LHCN-M2 (cell line): ENCODE results near the gene ITPR3. TPM values are rescaled to one million over a fixed set of nuclear protein-coding genes. Genes with fewer than 3 reads are reported as not detected.

Experiments
- DNase-seq: peaks from one replicate; pipeline ENCODE4 v3.0.0-alpha.2; 2012; ENCODE audit warnings: low read depth
- total RNA-seq: library from RNA; depleted of rRNA; stranded (reverse); fragments of >200 nt; gene quantifications from 2 replicates; pipeline ENCODE4 v1.2.3, GENCODE V29; 2014

The ITPR3 gene
- total RNA-seq, 1 experiment from 2014 or later, result 50.1 TPM

DNA sequence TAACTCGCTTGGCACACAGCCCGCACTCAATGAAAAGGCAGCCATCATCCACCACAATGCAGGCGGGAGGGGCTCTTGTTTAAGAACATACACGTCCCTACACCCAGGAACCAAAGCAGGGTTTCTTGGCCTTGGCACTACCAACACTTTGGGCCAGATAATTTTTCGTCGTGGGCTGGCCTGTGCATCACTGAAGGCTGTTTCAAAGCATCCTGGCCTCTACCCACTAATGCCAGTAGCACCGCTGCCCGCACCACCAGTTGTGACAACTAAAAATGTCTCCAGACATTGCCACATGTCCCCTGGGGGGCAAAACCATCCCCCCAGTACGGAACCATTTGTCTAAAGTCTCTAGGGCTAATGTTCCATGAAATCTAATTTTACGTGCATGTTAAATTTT lies 77.4 kb downstream of the ITPR3 start:
- DNase-seq, result no peak

DNA sequence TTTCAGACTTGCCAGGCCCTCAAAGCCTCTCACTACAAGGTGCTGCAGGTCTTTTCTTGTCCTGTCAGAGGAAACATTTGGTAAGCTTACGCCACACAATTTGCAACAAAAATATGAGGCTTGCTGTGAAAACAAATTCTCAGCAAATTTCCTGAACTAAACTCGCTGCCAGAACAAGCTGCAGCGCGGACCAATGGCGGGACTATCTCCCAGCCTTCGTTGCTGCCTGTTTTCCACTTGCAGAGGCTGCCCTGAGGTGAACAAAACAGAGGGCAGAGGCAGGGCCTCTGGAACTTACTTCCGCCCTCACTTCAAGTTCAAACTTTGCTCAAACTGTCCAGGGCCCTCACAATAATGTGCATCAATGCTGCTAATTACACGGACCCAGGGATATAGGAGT lies 78.0 kb downstream of the ITPR3 start:
- DNase-seq, result no peak

DNA sequence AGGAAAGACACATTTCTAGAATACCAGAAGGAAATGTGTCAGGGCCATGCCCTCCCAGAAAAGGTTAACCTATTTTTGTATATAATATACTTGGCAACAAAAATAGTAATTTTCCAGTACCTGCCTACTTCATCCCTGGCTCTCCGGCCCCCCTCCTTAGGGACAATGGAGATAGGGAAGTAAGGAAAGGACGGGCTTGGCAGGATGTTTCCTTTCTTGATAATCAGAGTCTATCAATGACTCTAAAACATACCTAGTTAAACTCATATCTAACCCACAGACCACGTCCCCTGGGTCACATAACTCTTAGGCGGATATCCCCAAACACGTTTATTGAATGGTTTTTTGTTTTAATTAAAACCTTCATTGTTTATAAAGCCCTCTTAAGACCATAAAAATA lies 78.6 kb downstream of the ITPR3 start:
- DNase-seq, result no peak

DNA sequence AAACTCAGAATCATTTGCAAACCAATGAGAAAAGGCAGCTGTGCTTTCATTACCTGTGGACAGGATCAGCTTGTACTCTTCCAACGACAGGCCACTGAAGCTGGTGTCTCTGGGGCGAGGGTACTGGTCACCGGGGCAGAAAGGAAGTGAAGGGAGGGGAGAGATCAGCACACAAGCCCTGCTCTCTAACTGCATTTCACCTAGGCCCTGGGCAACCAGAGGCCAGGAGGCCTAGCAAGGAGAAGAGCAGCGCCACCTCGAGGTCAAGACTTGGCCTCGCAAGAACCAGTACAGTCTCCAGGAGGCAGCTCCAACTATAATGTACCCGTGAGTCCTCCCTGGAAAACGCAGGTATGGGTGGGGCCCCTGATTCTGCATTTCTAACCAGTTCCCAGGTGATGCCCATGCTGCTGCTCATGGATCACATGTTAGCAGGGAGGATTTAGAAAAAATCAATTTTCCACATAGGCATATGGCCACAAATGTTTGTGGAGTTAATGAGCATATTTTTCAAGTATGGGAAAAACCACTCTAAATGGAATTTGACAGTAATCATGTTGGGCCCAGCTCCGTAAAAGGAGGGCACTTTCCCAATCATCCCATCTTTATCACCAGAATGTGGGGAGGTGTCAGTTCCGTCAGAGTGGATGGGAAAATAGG lies 79.4 kb downstream of the ITPR3 start:
- peak; percentile 70 for DNase-seq

DNA sequence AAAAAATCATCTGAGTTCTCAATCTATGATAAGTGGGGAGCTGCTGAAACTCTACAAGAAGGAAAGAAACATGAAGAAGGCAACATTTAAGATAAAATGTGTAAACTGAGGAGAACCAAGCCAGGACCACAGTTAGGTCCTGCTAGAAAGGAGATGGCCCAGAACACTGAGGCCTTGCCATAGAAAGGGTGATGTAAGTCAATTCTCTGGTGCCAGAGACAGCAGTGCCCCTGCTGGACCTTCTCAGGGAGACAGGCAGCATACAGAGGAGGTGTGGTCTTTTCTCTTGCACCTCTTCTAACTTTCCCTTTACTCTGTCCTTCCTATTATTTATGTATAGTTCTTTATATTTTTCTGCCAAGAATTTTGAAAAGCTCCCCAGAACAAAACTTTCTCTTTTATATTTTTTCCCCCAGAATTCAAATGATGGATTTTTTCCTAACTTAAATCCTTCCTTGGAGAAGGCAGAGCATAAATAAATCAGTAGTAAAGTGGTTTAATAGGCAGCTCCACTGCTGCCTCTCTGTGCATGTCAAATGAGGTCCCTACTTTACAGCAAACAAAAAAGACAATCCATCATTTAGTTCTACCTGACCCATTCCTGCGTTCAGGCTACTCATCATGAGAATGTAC lies 81.3 kb downstream of the ITPR3 start:
- DNase-seq, result peak; percentile 54

DNA sequence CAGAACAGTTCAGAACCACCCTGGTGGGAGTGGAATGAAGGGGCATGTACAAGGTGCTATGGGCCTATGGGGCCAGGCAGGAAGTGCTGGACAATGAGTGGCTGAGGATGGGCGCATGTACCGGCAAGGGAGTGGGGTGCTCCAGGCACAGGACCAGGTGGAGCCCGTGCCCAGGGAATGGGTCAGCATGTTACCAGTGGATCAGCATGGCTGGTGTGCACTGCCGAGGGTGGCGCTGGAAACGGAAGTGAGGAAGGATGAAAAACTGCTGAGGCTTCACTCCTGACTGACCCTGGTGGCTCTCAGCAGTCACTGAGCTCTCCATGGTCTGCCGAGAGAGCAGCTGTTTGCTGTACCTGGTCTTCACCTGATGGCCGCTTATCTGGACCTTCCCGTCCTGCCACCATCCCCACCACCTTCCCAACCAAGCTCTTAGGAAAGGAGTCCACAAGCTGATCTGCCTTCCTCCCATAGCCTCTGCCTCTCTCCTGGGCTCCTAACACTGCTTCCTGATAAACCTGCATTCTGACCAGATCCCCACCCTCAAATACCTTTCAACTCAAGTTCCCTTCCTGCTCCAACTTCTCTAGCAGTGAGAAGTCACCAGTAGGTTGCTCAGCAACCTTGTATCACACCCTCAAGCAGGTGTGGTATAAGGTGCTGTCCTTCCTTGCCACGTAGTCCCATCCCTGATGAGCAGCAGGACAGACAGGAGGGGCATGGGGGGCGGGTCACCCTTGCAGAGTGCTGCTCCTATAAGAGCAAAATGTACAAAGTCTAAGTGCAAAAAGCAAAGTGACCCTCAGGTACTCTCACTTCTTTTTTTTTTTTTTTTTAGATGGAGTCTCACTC lies 83.3 kb downstream of the ITPR3 start:
- no peak for DNase-seq

DNA sequence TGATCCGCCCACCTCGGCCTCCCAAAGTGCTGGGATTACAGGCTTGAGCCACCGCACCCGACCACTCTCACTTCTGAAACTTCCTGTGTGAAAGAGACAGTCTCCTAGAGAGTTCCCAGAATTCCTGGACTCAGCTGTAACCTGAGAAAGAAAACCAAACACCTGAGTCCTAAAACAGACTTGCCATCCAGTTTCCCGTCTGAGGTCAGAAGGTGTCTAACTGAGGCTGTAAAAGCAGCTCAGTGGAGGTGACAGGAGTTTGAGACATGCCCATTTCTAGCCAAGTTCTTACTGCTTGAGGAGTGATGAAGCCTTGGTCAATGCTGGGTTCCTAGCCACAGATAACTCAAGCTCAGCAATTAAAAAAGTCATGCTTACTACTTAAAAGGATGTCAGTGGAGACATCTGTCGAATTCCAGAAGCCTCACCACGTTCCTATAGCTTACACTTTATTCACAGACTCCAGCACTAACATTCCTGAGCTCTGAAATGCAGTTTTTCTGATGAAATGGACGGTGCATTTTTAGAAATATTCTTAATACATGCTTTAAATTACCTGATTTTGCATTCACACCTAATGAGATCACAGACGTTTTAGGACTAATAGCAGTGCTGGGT lies 84.3 kb downstream of the ITPR3 start:
- no peak for DNase-seq

DNA sequence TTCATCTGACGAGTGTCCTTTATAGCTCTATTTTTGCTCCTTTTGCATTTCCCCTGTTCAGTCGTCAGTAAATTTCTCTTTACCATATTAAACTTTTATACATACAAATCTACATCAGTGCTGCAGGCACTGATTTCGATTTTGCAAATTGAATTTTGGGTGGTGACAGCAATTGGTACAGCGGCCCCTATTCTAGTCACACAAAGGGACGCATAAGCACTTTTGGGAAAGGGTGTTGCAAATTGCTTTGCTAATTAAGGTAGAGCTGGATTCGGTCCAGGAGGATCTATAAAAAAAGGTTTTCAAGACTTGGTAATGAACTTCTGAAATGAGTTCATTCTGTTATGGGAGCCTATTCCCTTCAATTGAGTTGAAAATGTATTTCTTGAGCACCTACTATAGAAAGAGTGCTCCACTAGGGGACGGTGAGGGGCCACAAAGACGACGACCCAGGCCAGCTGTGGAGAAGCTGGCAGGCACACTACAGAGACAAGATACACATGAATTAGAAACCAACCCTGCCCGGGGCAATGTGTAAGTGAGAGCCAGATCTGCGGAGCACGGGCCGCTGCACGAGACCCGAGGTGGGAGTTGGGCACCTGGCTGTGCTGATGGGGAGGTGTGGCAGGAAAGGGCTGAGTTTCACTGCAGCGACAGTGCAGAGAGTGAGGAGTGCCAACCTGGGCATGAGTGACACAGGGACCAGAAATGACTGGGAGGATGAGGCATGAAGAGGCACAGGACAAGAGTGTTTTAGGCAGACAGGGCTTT lies 85.0 kb downstream of the ITPR3 start:
- DNase-seq, result no peak

DNA sequence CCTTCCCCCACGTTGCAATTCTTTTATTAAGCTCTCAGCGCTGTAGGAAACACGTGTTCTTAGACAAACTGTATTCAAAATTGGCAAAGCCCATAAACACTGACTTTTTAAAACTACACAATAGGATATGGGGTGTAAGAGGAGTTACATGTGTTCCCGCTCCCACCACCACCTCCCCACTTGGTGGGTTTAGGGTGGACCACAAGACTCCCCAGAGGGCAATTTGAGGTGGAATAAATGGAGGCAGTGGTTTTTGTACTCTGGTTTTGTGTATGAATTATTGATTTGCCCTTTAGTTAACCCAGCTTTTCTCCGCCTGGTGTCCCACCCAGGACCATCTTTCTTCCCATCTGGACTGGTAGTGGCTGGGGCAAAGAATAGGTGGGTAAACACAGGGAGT lies 86.6 kb downstream of the ITPR3 start:
- no peak for DNase-seq

DNA sequence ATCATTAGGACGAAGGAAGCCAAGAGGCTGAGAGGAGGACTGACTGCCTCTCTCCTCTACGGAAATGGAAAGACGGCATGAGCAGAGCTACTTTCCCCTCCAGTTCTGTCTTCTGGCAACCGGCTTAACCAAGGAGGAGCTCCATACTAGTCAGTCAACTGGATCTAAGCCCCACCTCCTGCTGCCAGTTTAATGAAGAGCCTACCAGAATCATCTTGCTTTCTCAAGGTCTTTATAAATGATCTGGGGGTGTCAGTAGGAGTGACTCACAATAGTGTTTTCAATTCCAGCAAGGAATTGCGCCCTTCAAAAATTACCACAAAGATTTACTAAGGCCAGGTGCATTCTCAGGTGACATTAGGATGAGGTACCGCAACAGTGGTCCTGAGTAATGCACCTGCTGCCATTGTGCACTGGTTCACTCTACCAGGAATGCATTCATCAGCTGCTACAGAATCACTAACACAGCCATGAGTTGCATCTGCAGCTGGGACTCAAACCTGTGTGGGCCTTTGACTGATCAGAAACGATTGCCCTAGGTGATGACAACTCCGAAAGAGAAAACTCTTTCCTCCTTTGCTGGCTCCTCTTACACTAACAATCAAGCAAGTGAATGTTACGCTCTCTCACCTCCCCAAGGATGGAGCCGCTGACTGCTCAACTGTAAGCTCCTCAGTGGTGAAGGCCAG lies 87.5 kb downstream of the ITPR3 start:
- DNase-seq, result no peak

DNA sequence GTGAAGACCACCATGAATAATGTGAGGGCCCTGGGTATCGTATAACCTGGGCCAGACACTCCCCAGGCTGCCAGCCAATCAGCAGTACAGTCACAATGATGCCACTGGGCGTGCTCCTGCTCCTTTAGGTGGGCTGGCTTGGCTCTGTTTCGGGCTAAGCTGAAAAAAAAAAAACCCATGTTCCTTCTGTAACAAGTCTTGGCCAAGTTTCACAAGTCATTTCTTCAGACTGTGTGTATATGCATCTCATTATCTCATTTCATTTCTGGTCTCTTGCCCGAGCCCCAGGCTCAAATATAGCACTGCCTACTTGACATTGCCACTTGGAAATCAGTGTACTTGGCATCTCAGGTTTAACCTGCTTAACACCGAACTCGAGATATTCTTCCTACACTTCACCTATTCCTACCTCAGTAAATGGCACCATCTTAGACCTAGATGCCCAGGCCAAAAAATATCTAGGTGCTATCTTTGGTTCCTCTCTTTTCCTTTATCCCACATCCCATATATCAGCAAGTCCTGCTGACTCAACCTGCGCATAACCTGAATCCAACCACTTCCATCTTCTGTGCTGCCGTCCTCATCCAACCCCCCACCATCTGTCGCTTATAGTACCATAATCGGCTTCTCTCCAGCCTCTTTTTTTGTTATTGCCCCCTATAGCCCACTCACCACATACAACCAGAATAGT lies 88.6 kb downstream of the ITPR3 start:
- DNase-seq, result no peak

DNA sequence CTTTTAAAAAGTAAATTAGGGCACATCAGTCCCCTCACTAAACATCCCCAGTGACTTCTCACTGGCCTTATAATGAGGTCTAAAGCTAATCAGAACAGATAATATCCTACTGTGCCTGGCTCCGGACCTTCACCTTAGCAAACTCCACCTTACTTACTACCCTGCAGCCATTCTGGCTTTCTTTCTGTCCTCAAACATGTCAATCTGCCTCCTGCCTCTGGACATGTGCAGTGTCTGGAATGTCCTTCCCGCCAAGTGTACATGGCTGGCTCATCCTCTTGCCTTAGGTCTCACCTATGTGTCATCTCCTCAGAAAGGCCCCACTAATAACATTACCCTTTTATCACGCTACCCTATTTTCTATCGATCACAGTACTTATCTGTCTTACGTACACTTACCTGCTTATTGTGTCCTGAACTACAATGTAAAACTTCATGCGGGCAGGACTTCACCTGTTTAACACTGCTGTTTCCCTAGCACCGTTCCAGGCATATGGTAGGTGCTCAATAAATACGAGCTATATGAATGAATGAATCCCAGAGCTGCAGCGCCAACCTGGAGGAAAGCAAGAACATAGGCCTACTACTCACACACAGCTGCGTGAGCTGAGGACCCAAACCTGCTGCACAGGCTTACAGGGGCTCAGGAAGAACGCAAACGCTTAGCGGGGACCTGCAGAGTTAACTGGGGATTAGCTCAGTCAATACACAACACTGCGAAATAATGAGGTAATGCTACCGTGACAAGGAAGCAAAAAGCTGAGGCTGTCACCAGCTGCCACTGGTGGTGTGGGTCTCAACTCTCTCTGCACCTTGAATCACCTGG lies 89.4 kb downstream of the ITPR3 start:
- no peak for DNase-seq

DNA sequence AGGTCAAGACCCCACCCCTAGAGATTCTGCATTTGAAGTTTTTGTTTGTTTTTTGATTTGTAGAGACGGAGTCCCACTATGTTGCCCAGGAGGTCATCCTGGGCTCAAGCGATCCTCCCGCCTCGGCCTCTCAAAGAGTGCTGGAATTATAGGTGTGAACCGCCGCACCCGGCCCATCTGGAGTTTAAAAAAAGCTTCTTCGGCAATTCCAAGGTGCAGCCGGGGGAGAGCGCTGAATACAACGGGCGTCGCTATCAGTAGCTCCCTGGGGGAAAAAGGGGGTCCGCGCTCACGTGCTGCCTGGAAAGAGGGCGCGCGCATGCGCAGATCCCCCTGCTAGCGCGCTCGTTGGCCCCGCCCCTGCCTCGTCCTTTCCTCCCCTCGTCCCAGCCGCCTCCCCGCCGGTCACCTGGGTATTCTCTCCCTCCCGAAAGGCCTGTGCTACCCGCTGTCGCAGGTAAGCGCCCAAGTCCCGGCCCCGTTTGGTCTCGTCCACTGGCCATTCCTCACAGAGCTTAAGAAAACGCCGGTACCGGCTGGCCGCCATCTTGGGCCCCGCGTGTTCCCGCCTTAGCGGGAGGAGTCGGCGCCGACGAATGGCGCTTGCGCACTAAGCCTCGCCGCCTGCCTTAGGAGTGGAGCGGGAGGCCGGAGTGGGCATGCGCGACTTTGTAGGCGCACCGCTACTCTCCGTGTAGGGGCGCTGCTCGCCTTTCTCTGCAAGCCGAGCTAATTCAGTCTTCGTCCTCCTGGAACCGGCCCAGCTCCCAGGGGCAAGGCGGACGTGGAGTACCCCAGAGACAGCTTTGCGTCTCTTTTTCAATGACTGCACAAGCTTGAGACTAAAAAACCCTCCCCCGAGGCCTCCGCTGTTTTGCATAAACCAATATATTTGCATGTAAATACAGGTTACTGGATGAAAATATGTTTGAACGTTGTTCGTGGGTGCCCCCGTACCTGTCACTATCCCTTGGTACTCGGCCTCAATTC lies 90.3 kb downstream of the ITPR3 start, which contains the start of gene UQCC2:
Gene UQCC2, minus strand, starts transcription at position 561 of the 990 bp plus-strand sequence. Its CDS starts 14 bp downstream, at position 547.
- DNase-seq, result peak; percentile 93

DNA sequence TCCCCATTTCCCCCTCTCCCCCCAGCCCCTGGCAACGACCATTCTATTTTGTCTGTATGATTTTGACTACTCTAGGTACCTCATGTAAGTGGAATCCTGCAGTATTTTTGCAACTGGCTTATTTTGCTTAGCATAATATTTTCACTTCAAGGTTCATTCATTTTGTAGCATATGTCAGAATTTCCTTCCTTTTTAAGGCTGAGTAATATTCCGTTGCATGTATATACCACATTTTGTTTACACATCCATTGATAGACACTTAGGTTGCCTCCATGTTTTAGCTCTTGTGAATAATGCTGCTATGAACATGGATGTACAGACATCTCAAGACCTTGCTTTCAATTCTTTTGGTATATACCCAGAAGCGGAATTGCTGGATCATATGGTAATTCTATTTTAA lies 91.8 kb downstream of the ITPR3 start:
- DNase-seq, result no peak

DNA sequence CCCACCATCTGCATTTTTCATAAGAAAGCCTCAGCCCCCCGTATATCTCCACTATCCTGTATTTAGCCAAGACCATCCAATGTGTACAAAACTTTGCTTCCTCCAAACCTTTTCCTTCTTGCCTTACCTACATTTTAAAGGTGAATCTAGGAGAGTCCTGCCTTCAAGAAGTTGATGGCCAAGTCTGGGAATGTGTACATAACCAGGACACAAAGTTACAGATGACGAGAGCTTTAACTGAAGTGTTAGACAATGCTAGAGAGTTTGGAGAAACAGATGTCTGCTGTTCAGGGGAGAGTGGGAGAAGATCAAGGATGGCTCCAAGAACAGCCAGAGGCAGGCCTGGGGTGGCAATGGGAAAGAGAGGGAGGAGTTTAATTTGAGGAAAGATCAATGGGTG lies 92.7 kb downstream of the ITPR3 start:
- DNase-seq, result no peak

DNA sequence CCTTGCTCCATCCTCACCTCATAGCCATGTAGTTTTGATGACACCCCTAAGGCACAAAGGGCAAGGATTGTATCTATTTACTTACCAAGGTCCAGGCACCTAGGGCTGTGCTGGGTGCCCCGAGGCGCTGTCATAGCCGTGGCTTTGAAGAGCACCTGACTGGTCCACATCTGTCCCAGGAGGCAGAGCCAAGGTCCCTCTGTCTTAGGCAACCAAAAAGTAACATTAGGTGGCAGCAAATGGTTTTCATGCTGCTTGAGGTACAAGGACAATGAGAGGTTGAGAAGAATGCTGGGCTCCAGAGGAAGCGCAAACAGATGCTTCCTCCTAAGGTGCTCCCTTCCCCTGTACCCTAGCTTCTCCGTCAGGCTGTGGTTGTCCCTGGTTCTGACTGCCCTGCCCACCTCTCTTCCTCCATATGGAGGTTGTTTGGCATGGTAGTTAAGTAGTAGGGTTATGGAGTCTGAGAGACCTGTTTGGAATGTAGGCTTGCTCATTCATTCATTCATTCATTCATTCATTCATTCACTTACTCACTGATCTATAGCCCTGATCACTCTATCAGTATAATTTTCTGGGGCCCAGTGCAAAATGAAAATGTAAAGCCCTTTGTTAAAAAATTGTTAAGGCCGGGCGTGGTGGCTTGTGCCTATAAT lies 93.4 kb downstream of the ITPR3 start:
- no peak for DNase-seq

DNA sequence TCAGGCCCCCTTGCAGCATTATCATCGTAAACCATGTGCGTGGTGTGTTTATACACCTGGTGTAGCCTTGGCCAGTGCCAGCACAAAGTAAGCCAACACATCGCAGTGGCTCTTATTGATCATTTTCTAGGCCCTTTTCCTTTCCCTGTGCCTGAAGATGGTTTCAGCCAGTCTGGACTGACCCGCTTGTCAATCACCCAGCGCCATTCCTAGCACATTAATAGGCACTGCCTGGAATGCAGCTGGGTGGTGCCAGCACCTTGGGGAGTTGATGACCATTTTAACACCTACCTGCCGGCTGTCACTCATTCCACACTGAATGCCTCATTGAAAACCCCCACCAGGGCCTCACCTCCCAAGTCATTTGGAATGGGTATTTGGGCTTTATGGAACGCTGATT lies 95.3 kb downstream of the ITPR3 start:
- DNase-seq, result no peak
